Left lung (tissue), 10 donors: Measurements from ENCODE around the gene NUP188. TPM values are rescaled to one million over a fixed set of nuclear protein-coding genes. Genes with fewer than 3 reads are reported as not detected.

Source experiments
- ATAC-seq: fragments of 200-7000 bp; cut with Tn5 transposase; one replicate; pipeline ENCODE4 v1.9.1; 2020; ENCODE audit warnings: moderate library complexity
- DNase-seq, 4 donors: peaks; one replicate each; pipeline ENCODE4 v3.0.0-alpha.2; 2013 to 2020
- H3K27ac ChIP-seq, 2 donors: fragments of 200-600 bp; sonication (generic) in 1 of 2; one replicate each; pipeline versions ENCODE4 v1.5.0 to v1.8.0; 2020 to 2021
- H3K27me3 ChIP-seq, 2 donors: fragments of 200-600 bp; sonication (generic) in 1 of 2; one replicate each; pipeline versions ENCODE4 v1.5.0 to v1.8.0; 2020 to 2021
- H3K36me3 ChIP-seq, 2 donors: fragments of 200-600 bp; sonication (generic) in 1 of 2; one replicate each; pipeline versions ENCODE4 v1.5.0 to v1.8.0; 2020 to 2021
- H3K4me1 ChIP-seq, 2 donors: fragments of 200-600 bp; one replicate each; pipeline ENCODE4 v1.8.0; 2021
- H3K4me3 ChIP-seq, 2 donors: fragments of 200-600 bp; sonication (generic) in 1 of 2; one replicate each; pipeline versions ENCODE4 v1.5.0 to v1.8.0; 2020 to 2021; ENCODE audit warnings: mild to moderate bottlenecking in 1 of 2
- H3K9me3 ChIP-seq, 2 donors: fragments of 200-600 bp; sonication (generic) in 1 of 2; one replicate each; pipeline versions ENCODE4 v1.5.0 to v1.8.0; 2020 to 2021
- CTCF ChIP-seq, 2 donors: fragments of 200-600 bp; sonication (generic) in 1 of 2; IDR thresholded peaks; one replicate each; pipeline versions ENCODE4 v1.5.0 to v1.8.0; 2021; ENCODE audit warnings: antibody characterized with exemption in 2 of 2
- intact Hi-C, 2 donors: fragments of 100-400 bp; cut with DNase I; formaldehyde crosslinking; loops; one replicate each; pipeline versions ENCODE4 v1.11.2 to v1.14.2; 2022
- polyA plus RNA-seq, 6 donors: library from polyadenylated mRNA; unstranded; fragments of 120-200 nt; gene quantifications; one replicate each; pipeline ENCODE4 v1.2.1, GENCODE V29; 2013; ENCODE audit not compliant: insufficient read length in 6 of 6
- total RNA-seq, 2 donors: library from RNA; stranded (reverse); fragmentation: NEBNext Ultra II Directional; extraction: Animal tissue kit (Norgen Biotek cat#: 25700); gene quantifications; one replicate each; pipeline ENCODE4 v1.2.1, GENCODE V29; 2021
- donor health status: DM: no; HTN: yes; CAD: no.
- donor health status: DM: no; HTN: no; CAD: no.

NUP188 gene
- total and polyA plus RNA-seq, 8 donors: 42.6 to 67.6 (median 58.9) TPM

- H3K27me3 ChIP-seq: no peaks in the 10 kb centered on the region
- no peak for TF ChIP-seq CTCF (IDR thresholded peaks at IDR 0.05)
- peak within 1 kb of the TSS; percentile 73 to 75 for H3K27ac ChIP-seq
- peaks cover 0 to 14% of the 10 kb centered on the region in 2 donors for H3K36me3 ChIP-seq
- H3K4me1 ChIP-seq: peaks cover 9 to 24% of the 10 kb centered on the region in 2 donors
- no peaks in the 10 kb centered on the region for H3K9me3 ChIP-seq
- H3K4me3 ChIP-seq: peak within 1 kb of the TSS; percentile 82 to 97
- DNase-seq: peak; percentile 96 to 99 (median 98)
- peak; percentile 97 for ATAC-seq
- intact Hi-C loops: no loop called here
Measured at GRCh38 chr9:129036241-129036922, 88.9 kb downstream of the NUP188 start, which contains the start of gene MIGA2. Gene MIGA2 (plus strand): TSS chr9:129036626. CDS start chr9:129040595, 3,969 bp downstream.

- Histone ChIP-seq H3K27me3 (no peaks in the 10 kb centered on the region), H3K4me3 (peak overlapping the region; percentile 82 to 97), H3K9me3 (no peaks in the 10 kb centered on the region), H3K27ac (peak overlapping the region in 1 of 2 donors; percentile 73), H3K36me3 (peaks cover 0 to 21% of the 10 kb centered on the region in 2 donors), H3K4me1 (peaks cover 9 to 24% of the 10 kb centered on the region in 2 donors)
- no peak for DNase-seq
- no peak for TF ChIP-seq CTCF (IDR thresholded peaks at IDR 0.05)
- no peak for ATAC-seq
- intact Hi-C loops: no loop called here
Measured at GRCh38 chr9:129036923-129037766, 89.6 kb downstream of the NUP188 start.

GRCh38 chr9:129037767-129038098 lies 90.2 kb downstream of the NUP188 start:
- no peak for ATAC-seq
- Histone ChIP-seq H3K9me3 (no peaks in the 10 kb centered on the region), H3K4me3 (peak overlapping the region in 1 of 2 donors; percentile 97), H3K27me3 (no peaks in the 10 kb centered on the region), H3K27ac (no peak overlapping the region), H3K4me1 (peaks cover 9 to 24% of the 10 kb centered on the region in 2 donors), H3K36me3 (peaks cover 0 to 27% of the 10 kb centered on the region in 2 donors)
- no peak for TF ChIP-seq CTCF (IDR thresholded peaks at IDR 0.05)
- DNase-seq: no peak
- intact Hi-C loops: no loop called here

- no peak for TF ChIP-seq CTCF (IDR thresholded peaks at IDR 0.05)
- intact Hi-C loops: no loop called here
- Histone ChIP-seq H3K27ac (no peak overlapping the region), H3K36me3 (peaks cover 0 to 33% of the 10 kb centered on the region in 2 donors), H3K4me3 (no peak overlapping the region), H3K9me3 (no peaks in the 10 kb centered on the region), H3K27me3 (no peaks in the 10 kb centered on the region), H3K4me1 (peaks cover 9 to 24% of the 10 kb centered on the region in 2 donors)
- ATAC-seq (no peak), DNase-seq (no peak)
Measured at GRCh38 chr9:129038109-129038852, 90.8 kb downstream of the NUP188 start.
